Stimulated activated CD4-positive, alpha-beta T cell treated with anti-CD3 and anti-CD28 coated beads, Interleukin-4, amount 100 ng/mL, for 24 hours (primary cell): ENCODE data around the gene NIPA2.

ENCODE experiments used
- DNase-seq: peaks from one replicate; pipeline ENCODE4 v3.0.0-alpha.2; 2020

The NIPA2 gene

DNA sequence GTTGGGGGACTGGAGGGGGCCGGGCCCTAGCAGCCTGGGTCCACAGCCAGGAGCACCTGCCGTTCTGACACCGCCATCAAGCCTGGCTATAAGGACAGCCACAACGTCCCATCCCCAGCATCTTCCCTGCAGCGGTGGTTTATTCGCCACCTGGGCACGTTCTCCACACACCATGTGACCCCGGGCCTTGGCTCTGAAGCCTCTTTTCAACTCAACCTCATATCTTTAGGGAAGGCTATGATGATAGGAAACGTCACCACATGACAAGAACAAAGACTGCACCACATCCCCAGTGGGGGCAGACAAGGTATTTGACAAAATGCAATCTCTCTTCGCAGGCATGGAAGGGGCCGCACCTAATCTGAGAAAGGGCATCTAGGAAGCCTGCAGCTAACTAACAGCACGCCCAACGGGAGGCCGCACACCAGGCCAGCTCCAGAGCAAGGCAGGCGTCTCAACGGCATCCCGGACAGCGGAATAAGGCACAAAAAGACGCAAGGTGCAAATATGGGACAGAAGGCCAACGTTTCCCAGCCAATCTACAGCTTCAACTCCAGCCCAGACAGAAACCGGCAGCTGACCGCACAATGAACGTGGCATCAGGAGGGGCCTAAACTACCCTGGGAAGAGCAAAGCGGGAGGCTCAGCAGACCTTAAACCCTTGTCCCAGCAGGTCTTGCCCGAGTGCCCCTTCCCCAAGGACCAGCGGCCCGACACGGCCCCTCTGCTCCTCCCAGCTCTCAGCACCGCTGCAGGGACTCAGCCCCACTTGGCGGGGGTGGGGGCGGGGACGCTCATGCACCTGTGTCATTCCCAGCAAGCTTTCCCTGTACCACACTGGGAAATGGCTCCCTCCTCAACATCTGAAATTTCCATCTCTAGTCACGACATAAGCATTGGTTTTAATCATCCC lies 41.9 kb downstream of the NIPA2 start:
- no peak for DNase-seq

DNA sequence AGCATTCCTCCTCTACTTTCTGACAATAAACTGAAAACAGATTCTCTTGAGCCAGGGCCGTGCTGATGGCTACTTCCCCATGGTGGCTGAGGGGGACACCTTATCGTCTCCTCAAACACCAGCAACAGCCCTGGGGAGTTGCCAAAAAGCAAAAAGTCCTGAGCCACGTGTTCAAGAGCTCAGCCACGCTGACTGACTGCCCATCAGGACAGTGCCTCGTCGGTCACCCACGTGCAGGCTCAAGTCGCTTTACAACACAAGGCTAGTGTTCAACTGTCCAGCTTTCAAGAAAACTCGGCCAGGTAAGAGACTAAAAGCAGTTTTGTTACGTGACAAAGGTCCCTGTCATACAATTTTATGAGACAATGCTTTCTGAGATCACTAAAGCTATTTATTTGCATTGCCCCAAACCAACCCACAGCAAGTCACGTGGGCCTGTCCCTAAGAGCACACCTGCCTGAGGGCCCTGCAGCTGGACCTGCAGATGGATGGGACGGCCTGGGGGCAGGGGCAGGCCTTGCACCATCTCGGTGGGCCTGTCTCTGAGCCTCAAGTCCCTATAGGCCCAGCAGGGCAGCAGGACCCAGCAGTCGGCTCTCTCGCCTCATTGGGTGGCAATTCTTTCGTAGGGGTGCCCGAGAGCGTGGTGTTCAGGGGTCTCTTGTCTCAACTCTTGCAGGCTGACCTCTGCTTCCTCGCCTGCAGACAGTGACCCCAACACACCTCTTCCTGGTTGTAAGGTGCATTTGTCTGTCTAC lies 42.7 kb downstream of the NIPA2 start:
- no peak for DNase-seq

DNA sequence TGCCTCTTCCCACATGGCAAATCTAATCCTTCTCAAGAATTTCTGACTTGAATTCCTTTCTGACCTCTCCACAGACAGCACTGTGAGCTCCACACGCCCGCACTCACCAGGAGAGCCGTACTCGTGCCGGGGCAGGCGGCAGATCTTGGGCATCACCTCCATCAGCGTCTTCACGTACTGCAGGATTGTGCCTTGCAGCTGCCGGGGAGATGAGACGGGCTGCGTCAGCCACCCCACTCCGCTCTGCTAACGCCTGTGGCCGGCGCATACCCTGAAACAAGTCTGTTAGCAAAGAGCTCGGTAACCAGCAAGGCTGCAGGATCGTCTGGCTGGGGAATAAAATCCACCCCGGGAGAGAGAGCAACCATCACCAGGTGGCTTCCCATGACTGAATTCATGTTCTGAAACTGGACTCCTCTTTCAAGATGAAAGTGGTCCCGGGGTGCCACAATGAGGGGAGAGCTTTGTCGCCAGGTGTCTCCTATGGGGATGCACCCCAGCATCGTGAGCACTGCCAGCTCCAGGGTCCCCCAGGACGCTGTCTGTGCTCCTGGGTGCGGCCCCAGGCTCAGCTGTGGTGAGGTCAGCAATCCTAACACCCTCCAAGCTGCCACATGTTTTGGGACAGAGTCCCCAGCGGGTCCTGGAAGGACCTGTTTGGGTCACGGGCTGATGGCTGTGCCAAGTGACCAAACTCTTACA lies 43.4 kb downstream of the NIPA2 start:
- no peak for DNase-seq

DNA sequence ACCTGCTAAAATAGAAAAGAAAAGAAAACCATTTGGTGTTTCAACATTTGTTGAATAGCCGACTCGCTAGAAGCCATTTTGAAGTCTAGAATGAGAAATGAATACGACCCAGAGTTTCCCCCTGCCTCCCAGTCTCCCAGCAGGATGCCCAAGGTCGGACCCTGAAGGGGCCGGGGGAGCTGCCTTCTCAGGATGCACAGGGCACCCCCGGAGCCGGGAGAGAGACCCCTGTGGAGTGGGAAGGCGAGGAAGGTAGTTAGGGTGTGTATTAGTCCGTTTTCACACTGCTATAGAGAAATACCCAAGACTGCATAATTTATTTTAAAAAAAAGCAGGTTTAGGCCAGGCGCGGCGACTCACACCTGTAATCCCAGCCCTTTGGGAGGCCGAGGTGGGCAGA lies 44.7 kb downstream of the NIPA2 start:
- DNase-seq: no peak

DNA sequence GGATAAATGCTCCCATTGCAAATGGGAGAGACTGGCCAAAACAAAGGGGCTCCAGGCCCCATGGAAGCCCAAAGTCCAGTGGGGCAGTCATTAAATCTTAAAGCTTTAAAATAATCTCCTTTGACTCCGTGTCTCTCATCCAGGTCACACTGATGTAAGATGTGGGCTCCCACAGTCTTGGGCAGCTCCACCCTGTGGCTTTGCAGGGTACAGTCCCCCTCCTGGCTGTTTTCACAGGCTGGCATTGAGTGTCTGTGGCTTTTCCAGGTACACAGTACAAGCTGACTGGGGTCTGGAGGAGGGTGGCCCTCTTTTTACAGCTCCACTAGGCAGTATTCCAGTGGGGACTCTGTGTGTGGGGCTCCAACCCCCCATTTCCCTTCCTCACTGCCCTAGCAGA lies 45.9 kb downstream of the NIPA2 start:
- DNase-seq: no peak

DNA sequence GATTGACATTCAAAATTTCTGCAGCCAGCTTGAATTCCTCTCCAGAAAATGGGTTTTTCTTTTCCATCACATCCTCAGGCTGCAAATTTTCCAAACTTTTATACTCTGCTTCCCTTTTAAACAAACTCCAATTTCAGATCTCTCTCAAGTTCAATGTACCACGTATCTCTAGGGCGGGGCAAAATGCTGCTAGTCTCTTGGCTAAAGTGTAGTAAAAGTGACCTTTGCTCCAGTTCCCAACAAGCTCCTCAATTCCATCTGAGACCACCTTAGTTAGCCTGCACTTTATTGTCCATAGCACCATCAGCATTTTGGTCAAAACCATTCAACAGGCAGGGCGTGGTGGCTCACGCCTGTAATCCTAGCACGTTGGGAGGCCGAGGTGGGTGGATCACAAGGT lies 46.7 kb downstream of the NIPA2 start:
- no peak for DNase-seq

DNA sequence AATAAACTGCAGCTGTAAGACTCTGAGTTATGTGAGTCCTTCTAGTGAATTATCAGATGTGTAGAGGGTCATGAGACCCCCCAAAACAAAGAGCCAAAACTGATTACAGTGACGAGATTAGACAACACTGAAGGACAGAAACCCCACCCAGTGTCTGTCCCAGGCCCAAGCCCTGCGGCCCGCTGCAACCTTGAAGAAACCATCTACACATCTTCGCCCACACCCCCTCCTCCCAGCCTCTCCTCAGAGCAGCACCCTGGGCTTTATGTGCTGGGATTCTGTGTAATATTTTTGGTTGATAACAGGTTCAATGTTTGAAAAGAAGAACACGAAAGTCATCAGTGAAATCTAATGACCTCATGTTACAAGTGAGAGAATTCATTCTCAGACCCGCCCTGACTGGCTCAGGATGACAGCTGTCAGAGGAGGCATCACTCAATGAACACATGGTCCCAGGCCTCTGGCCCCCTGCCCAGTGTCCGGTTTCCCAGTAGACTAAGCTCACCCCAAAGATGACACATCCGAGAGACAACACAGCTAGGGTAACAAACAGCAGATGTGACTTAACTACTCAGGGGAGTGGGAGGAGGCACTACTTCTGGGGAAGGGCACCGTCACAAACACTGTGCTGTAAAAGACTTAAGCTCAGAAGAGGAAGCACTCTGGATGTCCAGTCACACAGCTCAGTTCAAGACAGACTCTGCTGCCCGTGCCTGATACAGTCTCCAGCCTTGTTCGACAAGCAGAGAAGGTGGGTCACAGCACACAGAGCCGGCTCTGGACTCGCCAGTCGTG lies 48.9 kb downstream of the NIPA2 start:
- no peak for DNase-seq

DNA sequence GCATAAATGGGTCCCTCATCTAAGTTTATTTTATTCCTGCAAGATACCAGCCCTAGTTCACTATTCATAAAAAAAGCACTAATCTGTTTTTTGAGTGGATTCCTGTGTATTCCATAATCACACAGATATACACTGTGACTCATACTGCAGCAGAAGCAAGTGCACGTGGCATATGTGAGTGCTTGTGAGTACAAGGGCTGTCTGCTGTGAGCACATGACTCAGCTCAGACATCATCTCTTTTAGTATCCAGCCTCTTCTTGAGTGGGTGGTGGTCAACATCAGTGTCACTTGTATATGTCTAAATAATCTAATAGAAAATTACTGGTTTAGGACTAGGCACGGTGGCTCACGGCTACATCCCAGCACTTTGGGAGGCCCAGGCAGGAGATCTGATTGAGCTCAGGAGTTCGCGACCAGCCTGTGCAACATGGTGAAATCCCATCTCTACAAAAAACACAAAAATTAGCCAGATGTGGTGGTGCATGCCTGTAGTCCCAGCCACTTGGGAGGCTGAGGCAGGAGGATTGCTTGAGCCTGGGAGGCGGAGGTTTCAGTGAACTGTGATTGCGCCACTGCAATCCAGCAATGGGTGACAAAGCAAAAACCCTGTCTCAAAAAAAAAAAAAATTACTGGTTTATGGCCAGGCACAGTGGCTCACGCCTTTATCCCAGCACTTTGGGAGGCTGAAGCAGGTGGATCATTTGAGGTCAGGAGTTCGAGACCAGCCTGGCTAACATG lies 49.8 kb downstream of the NIPA2 start:
- DNase-seq: no peak

DNA sequence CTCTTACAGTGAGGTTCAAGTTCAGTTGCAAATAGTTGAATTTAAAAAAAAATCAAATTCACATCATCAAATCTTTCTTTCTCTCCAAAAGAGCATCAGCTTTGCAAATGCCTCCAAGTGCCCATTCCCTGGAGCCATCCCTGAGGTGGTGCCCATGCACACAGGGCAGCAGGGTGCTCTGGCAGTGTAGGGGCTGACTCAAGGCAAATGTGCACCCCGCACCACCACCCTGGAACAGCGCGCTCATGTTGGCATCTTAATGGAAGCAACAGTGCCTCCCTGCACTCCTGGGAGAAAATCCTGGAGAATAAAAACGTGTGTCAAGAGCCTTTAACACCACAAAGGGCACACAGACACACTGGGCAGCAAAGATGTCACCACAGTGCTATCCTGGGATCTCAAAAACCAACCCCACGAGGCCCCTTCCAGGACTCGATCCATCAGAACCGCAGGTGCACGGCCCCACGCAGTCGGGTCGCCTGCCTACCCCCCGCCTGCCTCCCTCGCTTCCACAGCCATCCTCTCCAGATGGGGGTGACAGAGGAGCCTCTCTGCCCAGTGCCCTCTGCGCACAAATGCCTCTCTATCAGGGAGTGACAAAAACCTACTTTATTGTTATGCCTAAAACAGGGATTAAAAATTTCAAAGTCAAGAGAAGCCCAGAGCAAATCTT lies 50.8 kb downstream of the NIPA2 start:
- no peak for DNase-seq

DNA sequence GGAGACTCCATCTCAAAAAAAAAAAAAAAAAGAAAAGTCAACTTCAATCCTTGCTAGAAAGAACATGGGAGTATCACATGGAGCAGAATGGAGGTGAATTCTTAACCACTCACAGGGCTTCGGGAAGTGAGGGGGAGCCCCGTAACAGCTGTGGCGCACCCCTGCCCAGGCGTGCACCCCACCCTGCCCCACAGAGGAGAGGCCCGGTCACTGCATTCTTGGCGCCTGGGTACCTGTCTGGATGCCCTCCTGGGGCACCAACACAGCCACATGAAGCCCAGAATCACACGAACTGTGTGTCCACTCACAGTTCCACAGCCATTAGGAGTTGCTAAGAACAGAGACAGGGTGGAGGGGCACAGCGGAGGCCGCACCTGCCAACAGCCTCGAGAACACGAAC lies 51.8 kb downstream of the NIPA2 start:
- DNase-seq: no peak

DNA sequence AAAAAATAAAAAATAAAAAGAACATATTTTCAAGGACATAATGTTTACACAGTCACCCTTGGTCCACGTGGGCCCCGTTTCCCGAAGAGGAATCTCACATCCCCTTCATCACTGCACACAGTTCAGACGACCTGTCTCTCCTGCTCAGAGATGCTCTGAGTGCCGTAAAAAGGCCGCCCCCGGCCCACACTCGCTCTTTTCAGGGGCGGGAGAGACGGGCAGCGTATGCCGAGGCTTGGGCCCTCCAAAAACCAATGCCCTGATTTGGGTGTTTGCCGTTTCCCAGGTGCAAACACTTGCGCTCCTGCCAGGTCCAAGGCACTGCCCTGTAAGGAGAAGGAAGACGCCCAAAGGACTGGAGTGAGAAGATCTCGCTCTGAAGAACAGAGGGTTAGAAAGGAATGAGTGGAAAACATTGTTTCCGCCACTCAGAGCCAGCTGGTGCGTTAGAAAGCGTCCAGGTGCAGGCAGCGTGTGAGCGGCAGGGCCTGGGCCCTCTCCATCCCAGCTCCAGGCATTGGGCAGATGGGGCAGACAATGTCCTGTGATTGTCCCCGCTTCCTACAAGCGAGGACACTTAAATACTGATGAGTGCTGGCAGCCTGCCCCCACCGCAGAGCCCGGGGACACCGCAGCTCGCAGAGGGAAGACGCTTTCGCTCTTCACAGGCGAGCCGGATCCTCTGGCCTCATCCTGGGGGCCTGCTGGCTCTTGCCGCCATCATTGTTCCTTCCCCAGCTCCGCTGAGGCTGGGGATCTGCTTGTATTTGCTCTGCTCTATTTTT lies 53.2 kb downstream of the NIPA2 start:
- no peak for DNase-seq

DNA sequence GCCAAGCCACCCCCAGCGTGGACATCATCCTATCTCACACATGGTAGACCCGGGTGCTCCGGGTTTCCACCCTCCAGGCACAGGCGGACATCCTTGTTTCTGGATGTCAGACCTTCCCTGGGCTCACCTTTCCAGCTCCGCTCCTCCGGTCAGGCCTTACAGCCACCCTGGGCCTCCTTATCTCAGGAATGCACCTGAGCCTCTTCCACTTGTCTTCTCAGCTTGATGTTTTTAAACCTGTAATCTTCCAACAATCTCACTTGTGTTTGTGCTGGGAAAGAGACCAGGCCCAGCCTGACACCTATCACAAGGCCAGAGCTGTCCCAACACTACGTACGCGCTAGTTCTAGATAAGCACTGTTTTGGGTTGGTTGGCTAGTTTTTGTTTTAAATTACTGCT lies 53.9 kb downstream of the NIPA2 start:
- DNase-seq: no peak

DNA sequence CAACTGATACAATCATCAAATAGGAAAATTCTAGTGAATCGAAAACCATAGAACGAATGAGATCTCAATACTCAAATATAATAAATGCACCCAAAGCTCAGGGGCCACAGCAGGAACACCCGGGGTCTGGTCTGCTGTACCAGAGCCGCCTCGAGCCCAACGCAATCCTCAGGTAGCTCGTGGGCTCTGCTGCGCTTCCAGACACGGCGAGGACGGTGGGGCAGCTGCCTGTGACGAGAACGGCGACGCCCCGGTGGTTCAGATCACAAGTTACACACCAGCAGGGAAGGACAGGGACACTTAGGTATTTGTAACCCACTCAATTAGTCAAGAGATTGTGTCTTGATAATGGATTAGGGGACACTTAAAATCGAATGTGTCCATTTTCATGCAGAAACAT lies 54.6 kb downstream of the NIPA2 start:
- DNase-seq: no peak

DNA sequence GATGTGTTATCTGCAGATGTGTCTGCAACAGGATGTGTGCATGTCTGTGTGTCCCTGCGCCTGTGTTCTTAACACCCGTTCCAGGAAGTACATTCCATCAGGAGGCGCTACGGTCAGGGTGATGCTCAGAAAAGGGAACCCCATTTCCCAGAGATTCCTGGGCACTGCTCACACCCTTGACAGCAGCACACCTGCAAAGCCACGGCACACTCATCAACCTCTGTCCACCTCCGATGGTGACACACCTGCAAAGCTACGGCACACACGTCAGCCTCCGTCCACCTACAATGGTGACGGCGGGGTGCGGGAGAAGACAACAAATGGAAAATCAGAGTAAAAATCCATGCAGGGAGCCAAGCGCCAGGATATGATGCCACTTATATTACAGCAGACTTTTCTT lies 55.4 kb downstream of the NIPA2 start:
- no peak for DNase-seq

DNA sequence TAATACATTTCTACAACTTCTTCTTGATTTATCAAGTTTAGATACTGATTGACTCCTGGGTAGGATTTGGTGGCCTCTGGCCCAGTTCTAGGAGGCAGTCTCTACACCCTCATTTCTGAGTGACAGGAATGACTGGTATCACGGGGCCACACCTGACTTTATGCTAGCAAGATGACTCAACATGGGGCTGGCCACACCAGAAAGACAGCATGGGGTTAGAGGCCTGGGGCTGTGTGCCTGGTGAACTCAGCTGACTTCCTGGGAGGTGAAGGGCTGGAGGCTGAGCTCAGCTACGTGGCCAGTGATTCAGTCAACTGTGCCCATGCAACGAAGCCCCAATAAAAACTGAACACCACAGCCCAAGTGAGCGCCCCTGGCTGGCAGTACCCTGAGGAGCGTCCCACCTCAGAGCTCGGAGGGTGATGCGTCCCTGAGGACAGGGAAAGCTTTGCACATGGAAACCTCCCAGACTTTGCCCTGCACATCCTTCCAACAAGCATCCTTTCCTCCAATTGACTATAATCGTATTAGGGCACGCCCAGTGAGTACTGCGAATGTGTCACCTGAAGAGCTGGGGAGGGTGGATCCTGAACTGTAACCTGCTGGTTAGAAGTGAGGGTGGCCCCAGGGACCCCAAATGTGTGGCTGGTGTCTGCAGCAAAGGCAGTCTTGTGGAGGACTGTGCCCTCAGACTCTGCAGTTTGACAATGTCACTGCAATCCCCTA lies 57.2 kb downstream of the NIPA2 start:
- no peak for DNase-seq

DNA sequence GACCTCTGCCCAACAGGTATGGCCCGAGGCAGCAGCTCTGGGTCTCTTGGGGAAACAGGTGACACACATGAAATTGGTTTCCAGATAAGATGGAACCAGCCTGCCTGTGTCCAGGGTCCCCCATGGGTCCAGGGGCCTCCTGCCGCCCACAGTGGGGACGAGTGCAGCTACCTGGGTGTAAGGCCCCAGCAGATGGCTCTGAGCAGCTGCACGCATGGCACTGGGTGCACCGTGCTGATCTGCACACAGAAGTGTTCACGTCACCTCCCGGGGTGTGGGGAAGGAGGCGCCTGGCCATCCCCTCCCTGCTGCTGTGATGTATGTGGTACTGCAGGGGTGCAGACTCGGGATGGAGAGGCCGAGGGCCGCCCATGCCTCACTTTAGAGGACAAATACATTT lies 63.6 kb downstream of the NIPA2 start:
- DNase-seq: no peak

DNA sequence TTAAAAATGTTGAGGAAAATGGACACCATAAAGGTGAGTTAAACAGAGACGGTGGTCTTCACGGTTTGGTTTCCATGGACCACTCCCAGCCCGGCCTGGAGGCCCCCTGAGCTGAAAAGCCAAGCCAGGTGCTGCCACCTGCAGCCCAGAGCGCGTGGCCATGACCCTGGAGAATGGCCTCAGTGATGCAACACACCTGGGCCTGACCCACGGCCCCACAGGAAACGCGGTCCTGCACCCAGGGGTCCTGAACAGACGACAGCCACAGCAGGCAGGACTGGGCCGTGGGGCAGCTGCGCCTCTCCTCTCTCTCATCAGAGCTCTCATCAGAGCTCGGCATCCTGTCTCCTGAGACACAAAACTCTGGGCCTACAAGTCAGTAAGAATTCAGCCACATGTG lies 64.1 kb downstream of the NIPA2 start:
- DNase-seq: no peak

DNA sequence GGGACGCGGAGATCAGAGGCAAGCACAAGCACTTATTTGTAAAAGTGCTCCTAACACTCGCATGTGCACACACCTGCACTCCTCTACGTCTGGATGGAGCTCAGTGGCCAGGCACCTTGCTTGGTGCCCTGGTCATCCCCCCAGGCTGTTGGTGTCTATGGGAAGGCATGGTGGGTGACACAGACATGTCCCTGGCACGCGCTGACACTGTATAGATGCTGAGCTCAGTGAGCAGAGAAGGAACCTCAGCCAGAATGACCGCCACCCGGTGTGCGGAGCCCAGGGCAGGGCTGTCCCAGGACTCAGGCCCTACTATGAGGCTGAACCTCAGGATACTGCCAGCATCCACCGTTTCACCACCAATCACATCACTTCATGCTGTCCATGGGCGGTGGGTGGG lies 64.5 kb downstream of the NIPA2 start:
- no peak for DNase-seq

DNA sequence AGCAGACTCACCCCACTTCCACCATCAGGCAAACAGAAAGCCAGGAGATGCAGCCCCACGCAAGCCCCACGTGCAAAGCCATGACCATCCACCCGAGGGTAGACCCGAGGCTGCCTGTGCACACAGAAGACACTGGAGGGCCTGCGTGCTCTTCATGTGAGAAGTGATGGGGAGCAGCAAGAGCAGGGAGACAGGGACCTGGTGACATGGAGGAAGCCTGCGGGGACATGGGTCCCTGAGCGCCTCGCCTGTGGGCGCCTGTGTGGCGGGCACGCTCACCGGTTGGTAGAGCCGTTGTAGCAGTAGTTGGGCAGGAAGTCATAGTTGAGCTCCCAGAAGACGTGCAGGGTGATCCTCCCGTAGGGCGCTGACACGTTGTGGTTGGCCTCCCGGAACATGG lies 65.0 kb downstream of the NIPA2 start:
- no peak for DNase-seq

DNA sequence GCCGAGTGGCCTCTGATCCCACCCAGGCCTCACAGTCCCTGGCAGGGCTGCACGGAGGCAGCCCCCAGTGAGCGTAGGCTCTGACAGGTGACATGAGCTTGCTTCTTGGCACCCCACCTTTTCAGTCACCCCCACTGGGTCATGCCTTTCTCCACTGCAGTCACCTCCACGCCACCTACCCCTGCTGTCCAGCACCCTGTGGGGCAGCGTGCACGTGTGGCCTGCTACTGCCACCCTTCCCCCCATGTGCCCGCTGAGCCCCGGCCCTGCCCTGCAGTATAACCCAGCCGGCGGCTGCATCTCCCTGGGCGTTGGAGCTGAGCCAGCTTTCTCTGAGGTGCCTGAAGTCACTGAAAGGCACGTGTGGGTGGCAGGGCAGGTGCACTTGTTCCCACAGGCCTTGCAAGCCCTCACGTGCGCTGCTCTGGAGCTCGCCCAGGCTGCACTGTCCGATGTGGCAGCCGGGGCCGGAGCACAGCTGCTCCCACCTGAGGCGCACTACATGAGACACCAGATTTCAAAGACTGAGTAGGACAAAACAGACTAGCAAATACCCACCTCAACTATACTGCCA lies 65.6 kb downstream of the NIPA2 start:
- DNase-seq: no peak
